Thoracic aorta (tissue), 2 donors: ENCODE data around the gene MAP3K9. TPM values are rescaled to one million over a fixed set of nuclear protein-coding genes. Genes with fewer than 3 reads are reported as not detected.

ENCODE experiments used
- ATAC-seq: fragments of 150-250 bp; one replicate; pipeline ENCODE4 v1.8.0; 2017; ENCODE audit warnings: low read depth; ENCODE audit not compliant: insufficient number of reproducible peaks, low FRiP score
- DNase-seq: peaks from one replicate; pipeline ENCODE4 v3.0.0-alpha.2; 2020; ENCODE audit warnings: low spot score
- H3K27ac ChIP-seq, 2 donors: fragments of 200-600 bp; sonication (generic); 1 replicate in 1 of 2; 2 replicates in 1 of 2; pipeline ENCODE4 v1.5.1; 2016; ENCODE audit warnings: mild to moderate bottlenecking in 2 of 2, moderate library complexity in 2 of 2
- H3K27me3 ChIP-seq: fragments of 200-600 bp; sonication (generic); replicated peaks from 2 replicates; pipeline ENCODE4 v1.6.0; 2016; ENCODE audit warnings: mild to moderate bottlenecking; ENCODE audit not compliant: insufficient read depth
- H3K36me3 ChIP-seq: fragments of 200-600 bp; sonication (generic); one replicate; pipeline ENCODE4 v1.5.1; 2016
- H3K4me1 ChIP-seq, 2 donors: fragments of 200-600 bp; sonication (generic); 1 replicate in 1 of 2; 2 replicates in 1 of 2; pipeline versions ENCODE4 v1.5.1 to v1.6.0; 2016; ENCODE audit warnings: low read depth in 2 of 2, mild to moderate bottlenecking in 1 of 2; ENCODE audit not compliant: control insufficient read depth in 1 of 2
- H3K4me3 ChIP-seq: fragments of 200-600 bp; sonication (generic); 2 replicates; pipeline ENCODE4 v1.5.1; 2016; ENCODE audit warnings: mild to moderate bottlenecking
- H3K9me3 ChIP-seq: fragments of 200-600 bp; sonication (generic); 2 replicates; pipeline ENCODE4 v1.5.1; 2016
- CTCF ChIP-seq: fragments of 200-600 bp; sonication (generic); IDR thresholded peaks from one replicate; pipeline ENCODE4 v1.5.1; 2019; ENCODE audit warnings: antibody characterized with exemption
- total RNA-seq, 2 donors: library from RNA; depleted of rRNA; stranded (reverse); fragments of >200 nt; gene quantifications; one replicate each; pipeline versions ENCODE4 v1.1.0 to v1.2.3, GENCODE V29; 2016

The MAP3K9 gene
- total RNA-seq, 2 donors from 2014 or later = 0.63 to 1.1 TPM

- Histone ChIP-seq H3K4me3 (no peak overlapping the region), H3K27me3 (no peaks in the 10 kb centered on the region), H3K4me1 (peaks cover 0 to 3% of the 10 kb centered on the region in 2 donors), H3K27ac (no peak overlapping the region), H3K36me3 (no peaks in the 10 kb centered on the region), H3K9me3 (no peaks in the 10 kb centered on the region)
- no peak for ATAC-seq
- DNase-seq = no peak
- no peak for TF ChIP-seq CTCF
Observed at GRCh38 chr14:70785556-70785955, 23.8 kb downstream of the MAP3K9 start.

GRCh38 chr14:70784886-70785285 lies 24.4 kb downstream of the MAP3K9 start:
- Histone ChIP-seq H3K4me1 (peaks cover 0 to 3% of the 10 kb centered on the region in 2 donors), H3K4me3 (no peak overlapping the region), H3K9me3 (no peaks in the 10 kb centered on the region), H3K27me3 (no peaks in the 10 kb centered on the region), H3K36me3 (no peaks in the 10 kb centered on the region), H3K27ac (no peak overlapping the region)
- TF ChIP-seq CTCF = no peak
- DNase-seq (no peak), ATAC-seq (no peak)

GRCh38 chr14:70782361-70782760 lies 27.0 kb downstream of the MAP3K9 start:
- ATAC-seq = no peak
- no peak for DNase-seq
- Histone ChIP-seq H3K27ac (no peak overlapping the region), H3K4me3 (no peak overlapping the region), H3K9me3 (no peaks in the 10 kb centered on the region), H3K4me1 (no peaks in the 10 kb centered on the region), H3K27me3 (no peaks in the 10 kb centered on the region), H3K36me3 (no peaks in the 10 kb centered on the region)
- TF ChIP-seq CTCF = no peak

GRCh38 chr14:70780396-70781075 lies 28.8 kb downstream of the MAP3K9 start:
- Histone ChIP-seq H3K27me3 (no peaks in the 10 kb centered on the region), H3K9me3 (no peaks in the 10 kb centered on the region), H3K4me1 (no peaks in the 10 kb centered on the region), H3K36me3 (no peaks in the 10 kb centered on the region), H3K27ac (no peak overlapping the region), H3K4me3 (no peak overlapping the region)
- TF ChIP-seq CTCF = no peak
- DNase-seq = no peak
- ATAC-seq = no peak

GRCh38 chr14:70779667-70780066 lies 29.6 kb downstream of the MAP3K9 start:
- Histone ChIP-seq H3K36me3 (no peaks in the 10 kb centered on the region), H3K9me3 (no peaks in the 10 kb centered on the region), H3K4me3 (no peak overlapping the region), H3K27me3 (no peaks in the 10 kb centered on the region), H3K4me1 (no peaks in the 10 kb centered on the region), H3K27ac (no peak overlapping the region)
- DNase-seq (no peak), ATAC-seq (no peak)
- TF ChIP-seq CTCF = no peak
